Measurements from ENCODE around the gene MICALL1.

MICALL1 gene

GRCh38 chr22:37983860-37984791 is 78.0 kb downstream of the MICALL1 start, which contains the start of gene SOX10:
Gene SOX10 (minus strand): TSS chr22:37984555. CDS start chr22:37983784, 771 bp downstream.
- Mint-ChIP-seq H3K27me3 (no peaks in the 10 kb centered on the region), H3K4me3 (no peak within 1 kb of the TSS), H3K27ac (no peak within 1 kb of the TSS), H3K4me1 (no peaks in the 10 kb centered on the region), H3K9me3 (no peaks in the 10 kb centered on the region), H3K36me3 (no peaks in the 10 kb centered on the region)
- CTCF ChIA-PET, result no interaction called here
- DNase-seq, result no peak

GRCh38 chr22:37985050-37985585 is 79.0 kb downstream of the MICALL1 start:
- Mint-ChIP-seq H3K4me1 (no peaks in the 10 kb centered on the region), H3K36me3 (no peaks in the 10 kb centered on the region), H3K9me3 (no peaks in the 10 kb centered on the region), H3K4me3 (no peak overlapping the region), H3K27me3 (no peaks in the 10 kb centered on the region), H3K27ac (no peak overlapping the region)
- CTCF ChIA-PET, result no interaction called here
- DNase-seq, result no peak

GRCh38 chr22:37985751-37986281 is 79.7 kb downstream of the MICALL1 start:
- no peaks in the 10 kb centered on the region for H3K4me1 Mint-ChIP-seq
- H3K36me3 Mint-ChIP-seq, result no peaks in the 10 kb centered on the region
- no peaks in the 10 kb centered on the region for H3K27me3 Mint-ChIP-seq
- H3K27ac Mint-ChIP-seq, result no peak overlapping the region
- no peaks in the 10 kb centered on the region for H3K9me3 Mint-ChIP-seq
- CTCF ChIA-PET, result no interaction called here
- no peak overlapping the region for H3K4me3 Mint-ChIP-seq
- DNase-seq, result no peak

- DNase-seq, result no peak
- H3K4me3 Mint-ChIP-seq, result no peak overlapping the region
- no peak overlapping the region for H3K27ac Mint-ChIP-seq
- CTCF ChIA-PET, result no interaction called here
- H3K36me3 Mint-ChIP-seq, result no peaks in the 10 kb centered on the region
- H3K4me1 Mint-ChIP-seq, result no peaks in the 10 kb centered on the region
- H3K9me3 Mint-ChIP-seq, result no peaks in the 10 kb centered on the region
- no peaks in the 10 kb centered on the region for H3K27me3 Mint-ChIP-seq
Observed at GRCh38 chr22:37986371-37986770, 80.3 kb downstream of the MICALL1 start.

GRCh38 chr22:37989146-37990045 is 83.3 kb downstream of the MICALL1 start:
- no peaks in the 10 kb centered on the region for H3K36me3 Mint-ChIP-seq
- H3K27me3 Mint-ChIP-seq, result no peaks in the 10 kb centered on the region
- no peak for DNase-seq
- H3K4me1 Mint-ChIP-seq, result no peaks in the 10 kb centered on the region
- no peak overlapping the region for H3K4me3 Mint-ChIP-seq
- no peaks in the 10 kb centered on the region for H3K9me3 Mint-ChIP-seq
- CTCF ChIA-PET, result no interaction called here
- no peak overlapping the region for H3K27ac Mint-ChIP-seq

GRCh38 chr22:37990301-37990700 is 84.2 kb downstream of the MICALL1 start:
- H3K36me3 Mint-ChIP-seq, result no peaks in the 10 kb centered on the region
- no peak overlapping the region for H3K4me3 Mint-ChIP-seq
- CTCF ChIA-PET, result no interaction called here
- no peaks in the 10 kb centered on the region for H3K27me3 Mint-ChIP-seq
- no peaks in the 10 kb centered on the region for H3K9me3 Mint-ChIP-seq
- H3K4me1 Mint-ChIP-seq, result no peaks in the 10 kb centered on the region
- H3K27ac Mint-ChIP-seq, result no peak overlapping the region
- DNase-seq, result no peak

- CTCF ChIA-PET, result no interaction called here
- no peaks in the 10 kb centered on the region for H3K9me3 Mint-ChIP-seq
- H3K36me3 Mint-ChIP-seq, result no peaks in the 10 kb centered on the region
- H3K4me1 Mint-ChIP-seq, result no peaks in the 10 kb centered on the region
- H3K27me3 Mint-ChIP-seq, result no peaks in the 10 kb centered on the region
- no peak for DNase-seq
- H3K4me3 Mint-ChIP-seq, result no peak overlapping the region
- H3K27ac Mint-ChIP-seq, result no peak overlapping the region
Observed at GRCh38 chr22:37990862-37991261, 84.8 kb downstream of the MICALL1 start.

GRCh38 chr22:37991731-37992442 is 85.8 kb downstream of the MICALL1 start:
- Mint-ChIP-seq H3K27me3 (no peaks in the 10 kb centered on the region), H3K9me3 (no peaks in the 10 kb centered on the region), H3K27ac (no peak overlapping the region), H3K36me3 (no peaks in the 10 kb centered on the region), H3K4me3 (no peak overlapping the region), H3K4me1 (peaks cover 4% of the 10 kb centered on the region)
- CTCF ChIA-PET, result interaction anchor here (1.5 kb wide), 1 partner anchor 61 kb away, joined by 3 read pairs; no protein-coding TSS in a partner anchor
- DNase-seq, result no peak

Data from activated naive CD4-positive, alpha-beta T cell treated with anti-CD3 and anti-CD28 coated beads, Interleukin-2, amount 10 ng/mL, durations not matched to agents 7 days and 5 days (primary cell).